H1 (cell line): Measurements from ENCODE around the gene BUD23. TPM values are rescaled to one million over a fixed set of nuclear protein-coding genes. Genes with fewer than 3 reads are reported as not detected.

Experiments used
- CTCF ChIA-PET: fragments of 300-600 bp; sonication (Branson Sonifier 250); formaldehyde crosslinking; loops from one replicate; lab custom pipeline; 2021; ENCODE audit not compliant: partially characterized antibody; lab: Charles Lee
- POLR2A ChIA-PET: fragments of 300-600 bp; sonication (Branson Sonifier 250); formaldehyde crosslinking; loops from one replicate; lab custom pipeline; 2021; ENCODE audit warnings: inconsistent platforms; ENCODE audit not compliant: partially characterized antibody; lab: Charles Lee
- DNase-seq, 2 experiments: peaks; one replicate each; pipeline versions ENCODE4 v3.0.0 to v3.0.0-alpha.2; 2010 to 2022; ENCODE audit warnings: low spot score in 2 of 2, low read depth in 1 of 2, mixed read lengths in 1 of 2
- FAIRE-seq: peaks from 2 replicates; lab custom pipeline; 2011; peaks lifted over from hg19 to GRCh38; lab: Jason Lieb, UNC
- H2AFZ ChIP-seq: 2 replicates; pipeline ENCODE4 v1.8.1; 2012; ENCODE audit warnings: low read length, inconsistent platforms
- H2AK5ac ChIP-seq: 2 replicates; pipeline ENCODE4 v1.6.1; 2013; ENCODE audit warnings: low read depth, low read length
- H2BK120ac ChIP-seq: replicated peaks from 2 replicates; pipeline ENCODE3; 2013; ENCODE audit warnings: low read depth, low read length, inconsistent platforms
- H2BK12ac ChIP-seq: 2 replicates; pipeline ENCODE4 v1.6.1; 2013; ENCODE audit warnings: low read depth, low read length
- H2BK15ac ChIP-seq: 2 replicates; pipeline ENCODE4 v1.6.1; 2013; ENCODE audit warnings: low read length
- H2BK20ac ChIP-seq: 2 replicates; pipeline ENCODE4 v1.6.1; 2013; ENCODE audit warnings: low read length
- H2BK5ac ChIP-seq: 2 replicates; pipeline ENCODE4 v1.6.1; 2013; ENCODE audit warnings: low read depth, low read length
- H3K14ac ChIP-seq: 2 replicates; pipeline ENCODE4 v1.6.1; 2013; ENCODE audit warnings: inconsistent platforms; ENCODE audit not compliant: insufficient read length
- H3K18ac ChIP-seq: 2 replicates; pipeline ENCODE4 v1.6.1; 2013; ENCODE audit warnings: low read length; ENCODE audit errors: extremely low read depth
- H3K23ac ChIP-seq: 2 replicates; pipeline ENCODE4 v1.6.1; 2013; ENCODE audit warnings: inconsistent platforms; ENCODE audit not compliant: insufficient read length
- H3K23me2 ChIP-seq: 2 replicates; pipeline ENCODE4 v1.6.1; 2013; ENCODE audit warnings: low read depth, low read length
- H3K27ac ChIP-seq: 2 replicates; pipeline ENCODE4 v1.6.1; 2011; ENCODE audit warnings: low read depth, low read length, inconsistent platforms
- H3K27me3 ChIP-seq, 4 experiments: replicated peaks in 1 of 4; 1 replicate in 1 of 4; 2 replicates in 3 of 4; pipeline versions ENCODE4 v1.6.1 to v1.8.1; 2011 to 2013; ENCODE audit warnings: low read length in 3 of 4, mild to moderate bottlenecking in 3 of 4, inconsistent platforms in 2 of 4, mixed read lengths in 2 of 4, moderate library complexity in 1 of 4; ENCODE audit not compliant: control insufficient read depth in 3 of 4, insufficient read depth in 3 of 4; ENCODE audit errors: extremely low read depth in 1 of 4
- H3K36me3 ChIP-seq, 4 experiments: 2 replicates each; pipeline versions ENCODE4 v1.6.1 to v1.8.1; 2011 to 2013; ENCODE audit warnings: mild to moderate bottlenecking in 4 of 4, low read length in 3 of 4, moderate library complexity in 2 of 4, control low read depth in 1 of 4, inconsistent platforms in 1 of 4; ENCODE audit not compliant: insufficient read depth in 4 of 4, control insufficient read depth in 2 of 4
- H3K4ac ChIP-seq: replicated peaks from 2 replicates; pipeline ENCODE3; 2013; ENCODE audit warnings: low read length, low read depth, mixed read lengths, inconsistent platforms; ENCODE audit not compliant: insufficient read length
- H3K4me1 ChIP-seq, 4 experiments: replicated peaks in 1 of 4; 1 replicate in 1 of 4; 2 replicates in 3 of 4; pipeline versions ENCODE4 v1.6.1 to v1.8.1; 2011 to 2013; ENCODE audit warnings: low read length in 3 of 4, inconsistent platforms in 2 of 4, mixed read lengths in 1 of 4; ENCODE audit not compliant: insufficient read depth in 4 of 4, control insufficient read depth in 3 of 4
- H3K4me2 ChIP-seq, 2 experiments: 2 replicates each; pipeline versions ENCODE4 v1.6.1 to v1.8.1; 2011 to 2013; ENCODE audit warnings: low read depth in 2 of 2, low read length in 2 of 2, control low read depth in 1 of 2, inconsistent platforms in 1 of 2, mild to moderate bottlenecking in 1 of 2; ENCODE audit not compliant: insufficient read depth in 1 of 2
- H3K4me3 ChIP-seq, 4 experiments: fragments of 200-600, 300-600 bp in 1 of 4; sonication (generic), shearing (Covaris generic), sonication (Bioruptor Twin) in 1 of 4; 2 replicates each; pipeline versions ENCODE4 v1.5.1 to v1.8.1; 2011 to 2016; ENCODE audit warnings: low read length in 4 of 4, low read depth in 3 of 4, control low read depth in 2 of 4, inconsistent platforms in 2 of 4, mild to moderate bottlenecking in 2 of 4, mixed read lengths in 1 of 4, moderate library complexity in 1 of 4; ENCODE audit not compliant: insufficient read depth in 2 of 4; ENCODE audit errors: extremely low read depth in 1 of 4
- H3K56ac ChIP-seq: replicated peaks from 2 replicates; pipeline ENCODE3; 2013; ENCODE audit warnings: low read depth, mild to moderate bottlenecking, mixed read lengths, low read length, inconsistent platforms; ENCODE audit not compliant: insufficient read length
- H3K79me1 ChIP-seq: 2 replicates; pipeline ENCODE4 v1.6.1; 2013; ENCODE audit warnings: low read depth, low read length, control low read depth
- H3K79me2 ChIP-seq, 2 experiments: 2 replicates each; pipeline versions ENCODE4 v1.6.1 to v1.8.1; 2012 to 2013; ENCODE audit warnings: low read length in 2 of 2, mild to moderate bottlenecking in 2 of 2, inconsistent platforms in 1 of 2; ENCODE audit not compliant: insufficient read depth in 2 of 2, control insufficient read depth in 1 of 2
- H3K9ac ChIP-seq, 4 experiments: replicated peaks in 1 of 4; 1 replicate in 1 of 4; 2 replicates in 3 of 4; pipeline versions ENCODE4 v1.6.1 to v1.8.1; 2011 to 2013; ENCODE audit warnings: low read depth in 3 of 4, low read length in 3 of 4, control low read depth in 2 of 4, mild to moderate bottlenecking in 2 of 4, moderate library complexity in 2 of 4, inconsistent platforms in 1 of 4; ENCODE audit errors: extremely low read depth in 1 of 4
- H3K9me3 ChIP-seq, 2 experiments: 2 replicates each; pipeline versions ENCODE4 v1.6.1 to v1.8.1; 2012 to 2013; ENCODE audit warnings: mild to moderate bottlenecking in 2 of 2, moderate library complexity in 2 of 2, control low read depth in 1 of 2, inconsistent platforms in 1 of 2, low read depth in 1 of 2, low read length in 1 of 2, mixed read lengths in 1 of 2; ENCODE audit not compliant: insufficient read depth in 2 of 2
- H4K20me1 ChIP-seq, 2 experiments: replicated peaks in 1 of 2; 2 replicates each; pipeline versions ENCODE3 to v1.8.1; 2011 to 2013; ENCODE audit warnings: inconsistent platforms in 2 of 2, low read length in 2 of 2, mild to moderate bottlenecking in 1 of 2; ENCODE audit not compliant: insufficient read depth in 2 of 2, control insufficient read depth in 1 of 2
- H4K5ac ChIP-seq: 2 replicates; pipeline ENCODE4 v1.6.1; 2013; ENCODE audit warnings: low read length, low read depth, mixed read lengths, inconsistent platforms; ENCODE audit not compliant: insufficient read length
- H4K8ac ChIP-seq: 2 replicates; pipeline ENCODE4 v1.8.0; 2013; ENCODE audit warnings: mild to moderate bottlenecking, moderate library complexity, low read length, inconsistent platforms; ENCODE audit not compliant: insufficient read depth; ENCODE audit errors: extremely low read depth
- H4K91ac ChIP-seq: replicated peaks from 2 replicates; pipeline ENCODE3; 2013; ENCODE audit warnings: low read length, mixed read lengths, inconsistent platforms; ENCODE audit not compliant: insufficient read length
- BACH1 ChIP-seq: IDR thresholded peaks from 2 replicates; pipeline ENCODE4 v1.6.1; 2012; ENCODE audit warnings: low read length, improper control_type of control experiment
- CHD1 ChIP-seq: IDR thresholded peaks from 2 replicates; pipeline ENCODE4 v1.6.1; 2012; ENCODE audit warnings: low read depth, low read length, improper control_type of control experiment
- CHD2 ChIP-seq: IDR thresholded peaks from 2 replicates; pipeline ENCODE4 v1.6.1; 2012; ENCODE audit warnings: low read length, improper control_type of control experiment
- GABPA ChIP-seq: IDR thresholded peaks from 2 replicates; pipeline ENCODE4 v1.6.1; 2011; ENCODE audit warnings: mild to moderate bottlenecking, low read length, moderate library complexity, borderline replicate concordance; ENCODE audit not compliant: insufficient read depth
- HDAC6 ChIP-seq: IDR thresholded peaks from one replicate; pipeline ENCODE4 v1.7.1; 2012; ENCODE audit warnings: low read depth, mild to moderate bottlenecking, inconsistent platforms, low read length, moderate library complexity
- SAP30 ChIP-seq: fragments of 300-600 bp; sonication (generic); IDR thresholded peaks from 2 replicates; pipeline ENCODE4 v1.7.1; 2012; ENCODE audit warnings: low read length, moderate library complexity, mild to moderate bottlenecking, inconsistent platforms; ENCODE audit not compliant: insufficient read depth, insufficient replicate concordance
- SIX5 ChIP-seq: IDR thresholded peaks from 2 replicates; pipeline ENCODE4 v1.6.1; 2011; ENCODE audit warnings: mild to moderate bottlenecking, low read depth, low read length
- SUZ12 ChIP-seq: fragments of 200-600 bp; sonication (generic); IDR thresholded peaks from 2 replicates; pipeline ENCODE4 v1.6.1; 2012; ENCODE audit warnings: mild to moderate bottlenecking, inconsistent platforms, low read length, moderate library complexity, mixed read lengths
- WGBS, 2 experiments: shearing (Covaris generic) in 1 of 2; methylation state at CpG; one replicate each; pipeline versions ENCODE4 v1.1.6 to v1.1.7; 2013 to 2015; ENCODE audit warnings: low lambda C conversion rate in 2 of 2, mixed read lengths in 2 of 2, inconsistent platforms in 1 of 2, low coverage in 1 of 2, missing lambda C conversion rate in 1 of 2; ENCODE audit not compliant: insufficient replicate concordance in 2 of 2, insufficient coverage in 1 of 2, insufficient read length in 1 of 2; ENCODE audit errors: extremely low coverage in 1 of 2, missing lambda C conversion rate in 1 of 2; 5-methylcytosine and 5-hydroxymethylcytosine counted together
- polyA plus RNA-seq, 7 experiments: library from polyadenylated mRNA; depleted of rRNA in 3 of 7; stranded (reverse) in 5 of 7; unstranded in 2 of 7; fragments of >200 nt in 5 of 7; fragments of 200-250 nt in 2 of 7; gene quantifications; 1 replicate in 5 of 7; 2 replicates in 1 of 7; 4 replicates in 1 of 7; pipeline versions ENCODE4 v1.2.1 to v1.2.3, GENCODE V29; 2011 to 2013; ENCODE audit warnings: missing spikeins in 2 of 7, mixed read lengths in 2 of 7
- total RNA-seq: library from RNA; stranded (reverse); fragmentation: NEBNext Ultra II Directional; extraction: Animal tissue kit (Norgen Biotek cat#: 25700); gene quantifications from 2 replicates; pipeline ENCODE4 v1.2.1, GENCODE V29; 2021

The BUD23 gene
- total and polyA plus RNA-seq, 2 of the 8 experiments (the other 6 are each of a cell fraction or from before 2014, with no cell fraction given): 72.3 to 78.4 TPM

DNA sequence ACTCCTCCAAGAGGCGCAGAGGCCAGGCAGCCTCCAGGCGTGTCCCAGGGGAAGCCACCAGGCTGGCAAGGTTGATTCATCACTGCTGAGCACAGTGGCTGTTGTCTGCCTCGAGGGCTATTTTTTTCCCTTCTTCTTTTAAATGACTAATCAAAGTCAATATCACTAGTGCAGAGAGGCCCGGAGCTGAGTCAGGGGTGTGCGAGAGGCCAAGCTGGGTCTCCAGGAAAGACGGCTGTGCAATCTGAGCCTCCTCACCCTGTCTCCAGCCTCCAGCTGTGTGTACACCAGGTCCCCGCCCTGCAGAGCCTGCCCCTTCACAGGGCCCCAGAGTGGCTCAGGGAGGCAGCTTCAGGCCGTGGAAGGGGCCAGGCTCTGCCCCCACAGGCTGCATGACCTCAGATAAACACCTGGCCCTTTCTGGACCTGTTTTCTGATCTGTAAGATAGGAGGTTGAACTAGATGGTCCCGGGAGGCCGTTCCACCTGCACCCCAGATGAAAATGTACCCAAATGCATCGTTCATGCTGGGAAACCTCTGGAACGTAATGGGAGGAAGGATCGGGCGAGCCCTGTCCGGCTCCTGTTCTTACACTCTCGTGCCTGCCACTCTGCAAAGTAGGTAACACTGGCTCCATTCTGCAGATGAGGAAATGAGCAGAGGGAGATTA lies 32.4 kb downstream of the BUD23 start:
- Histone ChIP-seq H2BK5ac (no peak overlapping the region), H3K4ac (no peak overlapping the region), H4K20me1 (peaks cover 10 to 11% of the 10 kb centered on the region in 2 experiments), H3K79me2 (no peaks in the 10 kb centered on the region), H3K4me1 (no peaks in the 10 kb centered on the region; a peak in 4 of 7 replicates), H2AFZ (no peak overlapping the region), H3K9ac (no peak overlapping the region), H2AK5ac (no peak overlapping the region), H4K8ac (0 out of 2 replicates have a peak overlapping the region, but pooled peaks have one; percentile 29), H2BK20ac (no peak overlapping the region), H3K23ac (no peak overlapping the region), H3K9me3 (no peaks in the 10 kb centered on the region), H4K5ac (no peak overlapping the region), H3K36me3 (no peaks in the 10 kb centered on the region), H3K27me3 (peaks cover 0 to 18% (median 13%) of the 10 kb centered on the region in 4 experiments; a peak in 5 of 7 replicates), H2BK15ac (no peak overlapping the region), H3K23me2 (peaks cover 3% of the 10 kb centered on the region; the same call in 1 of the 2 replicates), H4K91ac (no peak overlapping the region), H3K14ac (no peak overlapping the region), H3K4me3 (no peak overlapping the region), H3K27ac (no peak overlapping the region), H3K56ac (no peak overlapping the region), H2BK12ac (no peak overlapping the region), H3K4me2 (no peak overlapping the region), H3K79me1 (peaks cover 8% of the 10 kb centered on the region), H3K18ac (no peak overlapping the region), H2BK120ac (no peak overlapping the region)
- ChIA-PET POLR2A (interaction anchor here (2.0 kb wide), 1 partner anchor 8 kb away, joined by 7 read pairs; no protein-coding TSS in a partner anchor), CTCF (interaction anchor here (0.9 to 7.4 kb wide), 7 partner anchors 10 to 138 kb away, joined by 3 to 57 read pairs (median 4); no protein-coding TSS in a partner anchor)
- no peak for TF ChIP-seq SUZ12
- TF ChIP-seq SAP30: no peak
- no peak for TF ChIP-seq GABPA
- TF ChIP-seq CHD1: no peak
- TF ChIP-seq SIX5: no peak
- TF ChIP-seq CHD2: no peak
- TF ChIP-seq HDAC6: no peak
- no peak for TF ChIP-seq BACH1
- WGBS, 2 experiments: 91% methylated on average over 16 of the region's 16 CpGs; no CpG with 5 or more reads in 1 of the 2 experiments
- DNase-seq (no peak), FAIRE-seq (no peak)
